Fibroblast of skin of right biceps (primary cell): Measurements from ENCODE around the gene TSPAN5.
A peak's percentile ranks its signal among the peaks of the same experiment; 100 is the strongest.

Source experiments
- DNase-seq: peaks from one replicate; pipeline ENCODE4 v3.0.0-alpha.2; 2013

TSPAN5 gene

GRCh38 chr4:98641906-98642668 is 16.3 kb downstream of the TSPAN5 start:
- no peak for DNase-seq

DNA sequence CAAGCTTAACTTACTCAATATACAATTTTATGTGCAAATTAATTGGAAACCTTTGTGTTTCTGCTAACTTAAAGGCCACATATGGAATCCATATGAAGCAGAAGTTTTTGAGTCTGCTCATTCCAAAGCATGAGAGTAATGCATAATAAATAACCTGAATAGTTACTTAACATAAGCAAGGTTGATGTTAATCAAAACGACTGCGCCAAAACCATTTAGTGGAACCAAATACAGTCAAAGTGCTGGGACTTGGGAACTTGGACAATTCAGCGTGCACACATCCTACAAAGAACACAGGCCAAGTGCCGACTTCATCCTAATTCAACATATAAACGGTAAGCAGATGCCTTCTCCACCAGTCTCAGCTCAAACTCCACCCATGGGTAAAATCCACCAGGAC is 17.0 kb downstream of the TSPAN5 start:
- DNase-seq, result peak; percentile 82

DNA sequence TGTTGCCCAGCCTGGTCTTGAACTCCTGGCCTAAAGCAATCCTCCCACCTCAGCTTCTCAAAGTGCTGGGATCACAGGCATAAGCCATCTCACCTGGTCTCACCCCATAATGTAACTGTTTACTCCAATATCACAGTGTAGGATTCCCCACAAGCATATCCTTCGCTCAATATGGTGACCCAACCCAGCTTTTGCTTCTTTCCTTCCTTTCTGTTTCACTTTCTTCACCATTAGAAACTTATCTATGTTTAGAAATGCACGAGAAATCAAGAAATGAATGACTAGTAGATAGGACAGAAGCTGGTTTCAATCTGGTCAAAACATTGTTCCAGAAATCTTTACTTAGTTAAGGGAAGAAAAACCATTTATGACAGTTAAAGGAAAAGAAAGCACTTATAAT is 18.9 kb downstream of the TSPAN5 start:
- DNase-seq, result no peak

- no peak for DNase-seq
Observed at GRCh38 chr4:98639108-98639507, 19.3 kb downstream of the TSPAN5 start.

DNA sequence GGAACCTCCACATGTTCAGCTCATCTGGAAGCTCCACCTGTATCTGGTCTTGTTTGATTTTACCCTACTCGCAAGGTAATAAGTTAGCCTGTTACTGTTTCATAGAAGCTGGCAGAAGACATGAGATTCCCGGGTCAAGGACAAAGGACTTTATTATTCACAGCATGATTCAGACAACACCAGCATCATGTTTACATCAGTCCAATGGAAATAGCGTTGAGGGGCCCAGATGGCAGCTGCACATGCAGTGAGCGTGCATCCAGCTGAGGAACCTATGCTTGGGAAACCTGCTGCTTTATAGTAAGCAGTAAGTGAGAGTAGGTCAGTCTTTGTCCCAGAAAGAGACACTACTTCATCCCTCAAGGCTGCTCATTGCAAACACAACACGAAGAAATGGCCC is 19.8 kb downstream of the TSPAN5 start:
- no peak for DNase-seq

- no peak for DNase-seq
Observed at GRCh38 chr4:98634061-98634460, 24.4 kb downstream of the TSPAN5 start.

- no peak for DNase-seq
Observed at GRCh38 chr4:98633159-98633558, 25.3 kb downstream of the TSPAN5 start.

- DNase-seq, result no peak
Observed at GRCh38 chr4:98632258-98632657, 26.2 kb downstream of the TSPAN5 start.

DNA sequence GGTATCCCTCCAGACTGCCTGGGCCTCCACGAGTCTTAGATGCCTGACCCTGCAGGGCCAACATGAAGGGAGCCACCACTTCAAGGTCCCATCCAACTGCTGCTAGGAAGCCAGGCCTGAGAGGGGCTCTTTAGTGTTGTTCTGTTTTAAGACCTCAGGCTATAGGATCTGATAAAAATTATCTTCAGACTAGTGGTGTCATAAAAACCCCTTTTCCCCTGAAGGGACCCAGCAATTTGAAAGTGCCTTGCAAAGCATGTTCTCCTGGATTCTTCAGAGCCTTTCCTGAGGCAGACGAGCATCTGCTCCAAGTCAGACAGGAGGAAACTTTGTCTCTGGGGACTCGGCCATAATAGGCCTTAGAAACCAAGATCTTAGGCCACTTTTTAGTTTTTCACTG is 26.9 kb downstream of the TSPAN5 start:
- DNase-seq, result no peak

- no peak for DNase-seq
Observed at GRCh38 chr4:98630737-98631454, 27.5 kb downstream of the TSPAN5 start.

DNA sequence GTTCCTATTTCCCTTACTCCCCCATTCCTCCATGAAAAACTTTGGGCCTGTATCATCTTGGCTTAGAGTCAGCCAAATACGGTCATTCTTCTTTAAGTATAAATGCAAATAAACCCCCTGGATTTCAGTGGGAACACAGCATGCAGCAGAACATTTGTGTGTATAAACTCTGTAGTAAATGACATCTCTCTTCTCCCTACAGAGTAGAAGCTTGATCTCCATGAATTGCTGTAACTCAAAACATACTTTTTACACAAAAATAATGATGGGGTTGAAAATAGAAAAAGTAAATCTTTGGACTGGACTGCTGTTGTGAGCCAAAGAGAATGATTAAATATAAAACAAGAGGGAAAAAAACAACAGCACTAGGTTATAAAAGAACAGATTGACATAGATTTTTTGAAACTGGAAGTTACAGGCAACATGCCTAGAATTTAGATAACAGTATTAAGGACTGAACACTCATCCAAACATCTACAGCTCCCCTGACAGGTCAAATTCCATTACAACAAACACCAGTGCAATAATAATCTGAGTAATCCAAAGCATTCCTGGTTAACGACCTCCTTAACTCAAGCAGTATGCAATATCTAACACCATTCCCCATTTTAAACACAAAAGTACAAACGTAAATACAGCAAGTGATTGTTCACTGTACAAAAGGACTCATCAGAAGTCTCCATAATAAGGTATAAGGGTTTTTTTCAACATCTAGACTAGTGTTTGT is 30.7 kb downstream of the TSPAN5 start:
- peak; percentile 79 for DNase-seq

DNA sequence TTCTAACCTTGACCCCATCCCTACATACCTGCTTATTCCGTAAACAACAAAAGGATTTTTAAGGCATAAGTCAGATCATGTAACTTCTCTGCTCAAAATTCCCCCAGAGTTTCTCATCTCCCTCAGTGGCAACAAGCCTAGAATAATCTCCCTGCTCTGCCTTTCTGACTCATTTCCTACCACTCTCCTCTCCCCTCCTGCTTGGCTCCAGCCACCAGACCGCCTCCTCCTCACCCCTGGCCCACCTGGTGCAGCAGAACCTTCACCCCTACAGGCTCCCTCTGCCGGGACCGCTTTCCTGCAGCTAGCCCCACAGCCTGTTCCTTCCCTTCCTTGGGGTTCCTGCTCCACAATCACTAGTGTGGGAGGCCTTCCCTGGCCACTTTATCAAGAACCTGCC is 32.1 kb downstream of the TSPAN5 start:
- DNase-seq, result peak; percentile 92

DNA sequence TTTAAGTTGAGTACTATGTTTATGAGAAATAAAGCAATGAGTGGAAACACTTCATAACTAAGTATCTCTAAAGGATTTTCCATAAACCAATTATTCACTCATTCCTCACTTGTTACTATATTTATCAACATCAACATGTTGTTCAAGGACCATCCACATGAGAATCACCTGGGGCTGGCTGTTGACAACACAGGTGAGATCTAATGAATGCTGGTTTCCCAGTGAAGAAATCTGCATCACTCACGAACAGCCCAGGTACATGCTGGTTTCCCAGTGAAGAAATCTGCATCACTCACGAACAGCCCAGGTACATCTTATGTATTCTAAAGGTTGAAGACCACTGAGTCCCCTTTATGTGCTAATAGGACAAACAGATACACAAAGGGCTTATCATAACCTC is 32.5 kb downstream of the TSPAN5 start:
- DNase-seq, result no peak

DNA sequence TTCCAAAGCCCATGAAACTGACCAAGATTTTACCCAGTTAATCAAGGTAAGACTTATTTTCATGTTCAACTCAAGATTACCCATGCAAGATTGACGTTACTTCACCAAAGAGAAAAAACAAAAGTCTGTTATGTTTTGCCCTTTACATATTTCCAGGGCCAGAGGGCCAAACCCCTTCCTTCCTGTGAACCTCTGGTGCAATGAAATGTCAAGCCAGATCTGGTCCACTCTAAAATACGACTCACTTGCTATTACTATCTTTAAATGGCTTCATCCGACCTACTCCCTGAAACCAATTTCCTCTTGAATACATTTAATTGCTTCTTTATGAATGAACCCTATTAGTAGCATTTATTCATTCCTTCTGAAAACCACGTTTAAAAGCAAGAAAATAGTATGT is 33.0 kb downstream of the TSPAN5 start:
- no peak for DNase-seq

- no peak for DNase-seq
Observed at GRCh38 chr4:98624642-98625041, 33.8 kb downstream of the TSPAN5 start.

GRCh38 chr4:98624144-98624543 is 34.3 kb downstream of the TSPAN5 start:
- no peak for DNase-seq

- no peak for DNase-seq
Observed at GRCh38 chr4:98623126-98623802, 35.1 kb downstream of the TSPAN5 start.

DNA sequence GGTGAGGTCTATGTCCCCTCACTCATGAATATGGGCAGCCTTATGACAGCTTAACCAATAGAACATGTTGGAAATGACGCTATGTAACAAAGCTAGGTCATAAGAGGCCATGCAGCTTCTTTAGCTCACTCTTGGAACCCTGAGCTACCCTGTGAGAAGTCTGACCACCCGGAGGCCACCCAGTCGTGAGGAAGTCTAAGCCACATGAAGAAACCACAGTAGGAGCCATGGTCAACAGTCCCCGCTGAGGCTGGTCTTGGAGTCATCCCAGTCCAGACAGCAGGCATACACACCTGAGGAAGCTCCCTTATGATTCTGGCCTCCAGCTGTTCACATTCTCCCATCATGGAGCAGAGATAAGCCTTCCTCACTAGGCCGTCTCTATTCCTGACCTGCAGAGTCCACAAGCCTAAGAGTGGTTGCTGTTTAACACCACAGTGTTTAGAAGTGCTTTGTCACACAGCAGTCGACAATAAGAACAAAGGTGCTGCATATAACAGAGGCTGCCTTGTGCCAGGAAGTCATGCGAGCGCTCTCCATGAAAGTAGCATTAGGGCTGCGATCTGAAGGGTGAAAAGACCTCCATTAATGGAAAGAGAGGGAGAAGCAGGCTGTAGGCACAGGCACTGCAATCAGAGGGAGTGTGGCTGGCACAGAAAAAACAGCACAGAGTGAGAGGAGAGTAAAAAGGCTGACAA is 38.2 kb downstream of the TSPAN5 start:
- DNase-seq, result no peak

GRCh38 chr4:98619180-98619579 is 39.2 kb downstream of the TSPAN5 start:
- no peak for DNase-seq

DNA sequence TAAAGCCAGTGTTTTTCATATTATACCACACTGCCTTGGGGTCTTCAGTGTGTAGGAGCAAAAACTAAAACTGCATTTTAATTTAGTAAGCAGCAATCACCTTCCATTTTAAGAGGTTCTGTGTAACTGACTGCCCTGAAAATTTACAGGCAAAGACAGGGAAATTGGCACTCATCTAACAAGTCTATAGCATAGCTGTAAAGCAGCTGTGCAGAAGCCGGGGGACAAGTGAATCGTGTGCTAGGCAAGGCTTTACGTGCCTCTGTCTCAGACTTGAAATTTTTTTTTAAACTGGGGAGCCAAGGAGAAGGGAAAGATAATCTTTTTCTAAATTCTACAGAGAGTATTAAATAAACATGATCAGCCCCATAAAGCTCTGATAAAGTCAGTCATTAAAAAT is 39.7 kb downstream of the TSPAN5 start:
- no peak for DNase-seq

DNA sequence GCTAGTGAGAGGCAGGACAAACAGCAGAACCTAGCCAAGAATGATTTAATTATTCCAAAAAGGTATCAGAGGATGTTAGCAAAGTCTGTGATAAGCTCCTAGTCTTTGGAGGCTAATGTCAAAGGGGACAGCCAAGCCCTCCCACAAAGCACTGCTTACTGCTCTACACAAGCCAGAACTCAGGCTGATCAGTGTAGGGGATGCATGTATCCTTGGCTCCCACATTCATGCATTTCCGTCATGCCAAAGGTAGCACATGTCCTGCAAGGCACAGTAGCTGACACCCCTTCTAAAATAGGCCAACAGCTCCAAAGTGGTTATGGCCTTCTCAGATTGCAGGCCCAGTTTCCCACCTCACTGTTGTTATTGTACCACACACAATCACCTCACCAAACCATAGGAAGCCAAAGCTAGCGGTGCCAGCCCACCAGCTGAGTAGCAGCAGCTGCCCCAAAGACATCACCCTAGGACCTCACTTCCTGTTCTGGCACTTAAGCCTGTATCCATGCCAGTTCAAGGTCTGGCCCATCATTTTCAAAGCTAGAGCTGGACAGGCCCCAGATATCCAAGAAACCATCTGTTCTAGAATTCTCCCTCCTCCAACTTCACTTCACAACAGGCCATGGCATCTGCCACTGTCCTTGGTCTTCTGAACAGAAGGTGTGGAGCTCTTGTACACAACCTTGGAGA is 40.9 kb downstream of the TSPAN5 start:
- no peak for DNase-seq

GRCh38 chr4:98615991-98616390 is 42.4 kb downstream of the TSPAN5 start:
- DNase-seq, result no peak
